Skeletal muscle satellite cell (primary cell): ENCODE results near the gene SENP1.

ENCODE experiments used
- H3K27me3 ChIP-seq: 2 replicates; pipeline ENCODE4 v1.7.0; 2013; ENCODE audit warnings: low read length; ENCODE audit not compliant: control insufficient read depth, insufficient read depth
- H3K36me3 ChIP-seq: 2 replicates; pipeline ENCODE4 v1.7.0; 2013; ENCODE audit warnings: mild to moderate bottlenecking, control low read depth, low read length; ENCODE audit not compliant: insufficient read depth
- H3K4me1 ChIP-seq: 2 replicates; pipeline ENCODE4 v1.7.0; 2013; ENCODE audit warnings: low read length; ENCODE audit not compliant: control insufficient read depth, insufficient read depth
- H3K4me2 ChIP-seq: 2 replicates; pipeline ENCODE4 v1.7.0; 2013; ENCODE audit warnings: mild to moderate bottlenecking, low read length
- H3K4me3 ChIP-seq: 2 replicates; pipeline ENCODE4 v1.7.0; 2013; ENCODE audit warnings: low read length
- H3K9ac ChIP-seq: 2 replicates; pipeline ENCODE4 v1.7.0; 2013; ENCODE audit warnings: mild to moderate bottlenecking, low read depth, low read length, moderate library complexity
- H3K9me3 ChIP-seq: replicated peaks from 2 replicates; pipeline ENCODE4 v1.7.0; 2013; ENCODE audit warnings: mild to moderate bottlenecking, control low read depth, low read length

SENP1 gene

GRCh38 chr12:48109424-48109823 is 3.5 kb upstream of the SENP1 start:
- no peaks in the 10 kb centered on the region for H3K36me3 ChIP-seq
- H3K9ac ChIP-seq = no peak overlapping the region
- H3K4me1 ChIP-seq = peaks cover 14% of the 10 kb centered on the region
- H3K4me2 ChIP-seq = no peak overlapping the region
- no peaks in the 10 kb centered on the region for H3K9me3 ChIP-seq
- H3K27me3 ChIP-seq = no peaks in the 10 kb centered on the region
- no peak overlapping the region for H3K4me3 ChIP-seq

GRCh38 chr12:48106681-48107613 is 1.1 kb upstream of the SENP1 start:
- Histone ChIP-seq H3K36me3 (no peaks in the 10 kb centered on the region), H3K27me3 (no peaks in the 10 kb centered on the region), H3K4me3 (peak overlapping the region; percentile 82), H3K9me3 (no peaks in the 10 kb centered on the region), H3K4me1 (peaks cover 16% of the 10 kb centered on the region), H3K4me2 (peak overlapping the region; percentile 92), H3K9ac (peak overlapping the region; percentile 95)

- H3K27me3 ChIP-seq = no peaks in the 10 kb centered on the region
- no peaks in the 10 kb centered on the region for H3K36me3 ChIP-seq
Measured at GRCh38 chr12:48105321-48105866, 485 bp downstream of the SENP1 start.

GRCh38 chr12:48104531-48104930 is 1.3 kb downstream of the SENP1 start:
- H3K4me3 ChIP-seq = peak overlapping the region; percentile 82
- H3K27me3 ChIP-seq = no peaks in the 10 kb centered on the region
- peak overlapping the region; percentile 92 for H3K4me2 ChIP-seq
- no peaks in the 10 kb centered on the region for H3K9me3 ChIP-seq
- H3K4me1 ChIP-seq = peaks cover 16% of the 10 kb centered on the region
- peak overlapping the region; percentile 95 for H3K9ac ChIP-seq
- no peaks in the 10 kb centered on the region for H3K36me3 ChIP-seq

More at GRCh38 chr12:48105321-48105866, 485 bp downstream of the SENP1 start:
- H3K9ac ChIP-seq = peak overlapping the region; percentile 95
- H3K4me2 ChIP-seq = peak overlapping the region; percentile 92
- no peaks in the 10 kb centered on the region for H3K9me3 ChIP-seq
- peaks cover 16% of the 10 kb centered on the region for H3K4me1 ChIP-seq
- peak overlapping the region; percentile 82 for H3K4me3 ChIP-seq

GRCh38 chr12:48092611-48093010 is 13.3 kb downstream of the SENP1 start:
- Histone ChIP-seq H3K4me2 (no peak overlapping the region), H3K9ac (no peak overlapping the region), H3K4me1 (no peaks in the 10 kb centered on the region), H3K27me3 (no peaks in the 10 kb centered on the region), H3K36me3 (peaks cover 39% of the 10 kb centered on the region), H3K9me3 (no peaks in the 10 kb centered on the region), H3K4me3 (no peak overlapping the region)

- no peaks in the 10 kb centered on the region for H3K27me3 ChIP-seq
- no peak overlapping the region for H3K4me3 ChIP-seq
- no peaks in the 10 kb centered on the region for H3K4me1 ChIP-seq
- H3K9me3 ChIP-seq = no peaks in the 10 kb centered on the region
- H3K4me2 ChIP-seq = no peak overlapping the region
- H3K9ac ChIP-seq = no peak overlapping the region
- peaks cover 41% of the 10 kb centered on the region for H3K36me3 ChIP-seq
Measured at GRCh38 chr12:48086327-48086726, 19.6 kb downstream of the SENP1 start.

GRCh38 chr12:48084841-48085460 is 20.9 kb downstream of the SENP1 start:
- H3K9ac ChIP-seq = no peak overlapping the region
- H3K4me2 ChIP-seq = no peak overlapping the region
- no peak overlapping the region for H3K4me3 ChIP-seq
- no peaks in the 10 kb centered on the region for H3K9me3 ChIP-seq
- no peaks in the 10 kb centered on the region for H3K4me1 ChIP-seq
- H3K36me3 ChIP-seq = peaks cover 33% of the 10 kb centered on the region
- no peaks in the 10 kb centered on the region for H3K27me3 ChIP-seq

- no peaks in the 10 kb centered on the region for H3K9me3 ChIP-seq
- H3K4me1 ChIP-seq = peaks cover 4% of the 10 kb centered on the region
- H3K4me2 ChIP-seq = no peak overlapping the region
- H3K36me3 ChIP-seq = peaks cover 29% of the 10 kb centered on the region
- no peak overlapping the region for H3K9ac ChIP-seq
- no peak overlapping the region for H3K4me3 ChIP-seq
- no peaks in the 10 kb centered on the region for H3K27me3 ChIP-seq
Measured at GRCh38 chr12:48084066-48084465, 21.8 kb downstream of the SENP1 start.

GRCh38 chr12:48080821-48081220 is 25.1 kb downstream of the SENP1 start:
- no peaks in the 10 kb centered on the region for H3K9me3 ChIP-seq
- peaks cover 20% of the 10 kb centered on the region for H3K36me3 ChIP-seq
- no peak overlapping the region for H3K4me3 ChIP-seq
- H3K27me3 ChIP-seq = no peaks in the 10 kb centered on the region
- H3K9ac ChIP-seq = no peak overlapping the region
- H3K4me1 ChIP-seq = peaks cover 11% of the 10 kb centered on the region
- H3K4me2 ChIP-seq = no peak overlapping the region

GRCh38 chr12:48080285-48080684 is 25.6 kb downstream of the SENP1 start:
- Histone ChIP-seq H3K4me3 (no peak overlapping the region), H3K9me3 (no peaks in the 10 kb centered on the region), H3K4me2 (no peak overlapping the region), H3K27me3 (no peaks in the 10 kb centered on the region), H3K4me1 (peaks cover 11% of the 10 kb centered on the region), H3K9ac (no peak overlapping the region), H3K36me3 (peaks cover 20% of the 10 kb centered on the region)

GRCh38 chr12:48078901-48079300 is 27.0 kb downstream of the SENP1 start:
- H3K36me3 ChIP-seq = peaks cover 26% of the 10 kb centered on the region
- peak overlapping the region; percentile 31 for H3K4me2 ChIP-seq
- H3K4me1 ChIP-seq = peaks cover 11% of the 10 kb centered on the region
- H3K9ac ChIP-seq = peak overlapping the region; percentile 35
- H3K4me3 ChIP-seq = no peak overlapping the region
- no peaks in the 10 kb centered on the region for H3K27me3 ChIP-seq
- no peaks in the 10 kb centered on the region for H3K9me3 ChIP-seq
